HCT116 (cell line): Measurements from ENCODE around the gene NUDT16L1. TPM values are rescaled to one million over a fixed set of nuclear protein-coding genes. Genes with fewer than 3 reads are reported as not detected.

Experiments
- ATAC-seq: fragments of 200-7000 bp; cut with Tn5 transposase; 2 replicates; pipeline ENCODE4 v1.9.1; 2020; ENCODE audit warnings: mild to moderate bottlenecking, moderate library complexity
- BruUV-seq: library from RNA; stranded (reverse); fragments of 400-500 nt; replicated peaks from 2 replicates; lab custom pipeline; 2021; lab: Mats Ljungman, UMichigan
- CTCF ChIA-PET: fragments of 300-600 bp; sonication (Branson Sonifier 250); formaldehyde crosslinking; loops from one replicate; lab custom pipeline; 2021; ENCODE audit warnings: antibody characterized with exemption; lab: Charles Lee
- POLR2A ChIA-PET: fragments of 300-600, 350-600 bp; sonication (Branson Sonifier 250); formaldehyde crosslinking; loops from one replicate; lab custom pipeline; 2021; ENCODE audit warnings: antibody characterized with exemption; lab: Charles Lee
- RAD21 ChIA-PET, 2 experiments: fragments of 300-600 bp; sonication (Branson Sonifier 250); formaldehyde crosslinking; loops; one replicate each; lab custom pipeline; 2023; ENCODE audit warnings: low total read pairs in 2 of 2; ENCODE audit not compliant: uncharacterized antibody in 2 of 2, unreplicated experiment in 2 of 2, low non-redundant PET in 1 of 2; lab: Charles Lee
- DNase-seq: peaks from one replicate; pipeline ENCODE4 v3.0.0-alpha.2; 2010; ENCODE audit warnings: low read depth, low spot score
- H2AFZ ChIP-seq: fragments of 200-600 bp; shearing (Covaris generic), sonication (generic); 2 replicates; pipeline ENCODE4 v1.6.1; 2017; ENCODE audit warnings: low read depth, mixed run types, mixed read lengths, antibody characterized with exemption, low read length; ENCODE audit not compliant: poor library complexity, severe bottlenecking
- H3K27ac ChIP-seq: 2 replicates; pipeline ENCODE4 v1.5.1; 2012; ENCODE audit warnings: low read depth, low read length
- H3K27me3 ChIP-seq: fragments of 200-600 bp; sonication (generic); 2 replicates; pipeline ENCODE4 v1.6.1; 2016; ENCODE audit warnings: mixed run types, low read length, mixed read lengths; ENCODE audit not compliant: insufficient read depth
- H3K36me3 ChIP-seq, 2 experiments: fragments of 200-500 bp in 1 of 2; fragments of 200-600 bp in 1 of 2; sonication (Bioruptor generic) in 1 of 2; sonication (generic) in 1 of 2; 2 replicates each; pipeline versions ENCODE4 v1.5.1 to v1.6.1; 2014 to 2016; ENCODE audit warnings: low read length in 2 of 2, inconsistent platforms in 1 of 2, mixed read lengths in 1 of 2, mixed run types in 1 of 2; ENCODE audit not compliant: insufficient read depth in 2 of 2, control insufficient read depth in 1 of 2
- H3K4me1 ChIP-seq, 2 experiments: fragments of 200-600 bp in 1 of 2; sonication (generic) in 1 of 2; 2 replicates each; pipeline versions ENCODE4 v1.5.1 to v1.6.1; 2012 to 2017; ENCODE audit warnings: low read length in 2 of 2, inconsistent platforms in 1 of 2, mild to moderate bottlenecking in 1 of 2, mixed read lengths in 1 of 2, mixed run types in 1 of 2, moderate library complexity in 1 of 2; ENCODE audit not compliant: insufficient read depth in 2 of 2, control insufficient read depth in 1 of 2
- H3K4me2 ChIP-seq: fragments of 200-600 bp; sonication (generic); 2 replicates; pipeline ENCODE4 v1.6.1; 2017; ENCODE audit warnings: mixed run types, low read length, mixed read lengths
- H3K4me3 ChIP-seq, 2 experiments: fragments of 200-600 bp in 1 of 2; sonication (generic) in 1 of 2; replicated peaks in 1 of 2; 2 replicates each; pipeline ENCODE4 v1.5.1; 2011 to 2016; ENCODE audit warnings: low read length in 2 of 2, control low read depth in 1 of 2, low read depth in 1 of 2, mild to moderate bottlenecking in 1 of 2, mixed read lengths in 1 of 2, mixed run types in 1 of 2
- H3K79me2 ChIP-seq: fragments of 200-600 bp; sonication (generic); 2 replicates; pipeline ENCODE4 v1.6.1; 2017; ENCODE audit warnings: mild to moderate bottlenecking, mixed run types, low read length, moderate library complexity, mixed read lengths; ENCODE audit not compliant: insufficient read depth
- H3K9ac ChIP-seq: fragments of 200-600 bp; sonication (generic); 2 replicates; pipeline ENCODE4 v1.6.1; 2016; ENCODE audit warnings: low read length, mixed read lengths
- H3K9me2 ChIP-seq: fragments of 200-600 bp; sonication (generic), shearing (Covaris generic); 2 replicates; pipeline ENCODE4 v1.6.1; 2017; ENCODE audit warnings: mixed run types, mild to moderate bottlenecking, moderate library complexity; ENCODE audit not compliant: insufficient read depth
- H3K9me3 ChIP-seq, 2 experiments: fragments of 200-500 bp in 1 of 2; fragments of 200-600 bp in 1 of 2; sonication (Bioruptor generic) in 1 of 2; sonication (generic) in 1 of 2; 2 replicates each; pipeline ENCODE4 v1.6.1; 2014 to 2017; ENCODE audit warnings: low read length in 2 of 2, mixed read lengths in 2 of 2, inconsistent platforms in 1 of 2, low read depth in 1 of 2, mild to moderate bottlenecking in 1 of 2, mixed run types in 1 of 2, moderate library complexity in 1 of 2; ENCODE audit not compliant: control insufficient read depth in 1 of 2, insufficient read depth in 1 of 2
- H4K20me1 ChIP-seq: fragments of 200-600 bp; sonication (generic), shearing (Covaris generic); 2 replicates; pipeline ENCODE4 v1.6.1; 2017; ENCODE audit warnings: mixed run types, mild to moderate bottlenecking, moderate library complexity; ENCODE audit not compliant: insufficient read depth
- ELF1 ChIP-seq: IDR thresholded peaks from 2 replicates; pipeline ENCODE4 v1.6.1; 2012; ENCODE audit warnings: low read depth, borderline replicate concordance
- EZH2 ChIP-seq: fragments of 200-600 bp; sonication (generic); IDR thresholded peaks from 2 replicates; pipeline ENCODE4 v1.6.1; 2017; ENCODE audit warnings: antibody characterized with exemption, mixed run types
- POLR2AphosphoS5 ChIP-seq: IDR thresholded peaks from 2 replicates; pipeline ENCODE4 v1.6.1; 2011; ENCODE audit warnings: mild to moderate bottlenecking, low read depth, low read length, moderate library complexity
- RAD21 ChIP-seq: IDR thresholded peaks from 2 replicates; pipeline ENCODE4 v1.6.1; 2012; ENCODE audit warnings: low read depth, mild to moderate bottlenecking
- SRF ChIP-seq: IDR thresholded peaks from 2 replicates; pipeline ENCODE4 v1.6.1; 2012; ENCODE audit warnings: low read depth
- intact Hi-C: fragments of 100-400 bp; cut with micrococcal nuclease; formaldehyde crosslinking; loops from 2 replicates; pipeline ENCODE4 v1.10.0; 2022
- total RNA-seq: library from RNA; stranded (reverse); gene quantifications from one replicate; pipeline ENCODE4 v1.2.1, GENCODE V29; 2021; ENCODE audit not compliant: unreplicated experiment
- TF ChIP-seq, protein P1 (sequence below), 3 experiments: fragments of 200-600 bp in 1 of 3; sonication (generic) in 1 of 3; IDR thresholded peaks in 2 of 3; conservative IDR thresholded peaks in 1 of 3; 2 replicates each; pipeline ENCODE4 v1.5.1; 2012 to 2017; ENCODE audit warnings: low read depth in 2 of 3, low read length in 2 of 3, antibody characterized with exemption in 1 of 3, borderline replicate concordance in 1 of 3, control low read depth in 1 of 3, mild to moderate bottlenecking in 1 of 3, mixed read lengths in 1 of 3, mixed run types in 1 of 3, moderate library complexity in 1 of 3; ENCODE audit not compliant: insufficient read depth in 1 of 3
- TF ChIP-seq, protein P2 (sequence below): IDR thresholded peaks from 2 replicates; pipeline ENCODE4 v1.6.1; 2011; ENCODE audit warnings: mild to moderate bottlenecking, low read length, moderate library complexity; ENCODE audit not compliant: insufficient replicate concordance; ENCODE audit errors: extremely low read depth
- TF ChIP-seq, protein P3 (sequence below): IDR thresholded peaks from 2 replicates; pipeline ENCODE4 v1.6.1; 2012

Gene NUDT16L1
- total RNA-seq, 1 experiment from 2014 or later = 23.4 TPM

- H3K36me3 ChIP-seq = peaks cover 0 to 15% of the 10 kb centered on the region in 2 experiments; a peak in 2 of 4 replicates
Observed at GRCh38 chr16:4655801-4656200, 37.6 kb upstream of the NUDT16L1 start.

More at GRCh38 chr16:4655801-4656200, 37.6 kb upstream of the NUDT16L1 start:
- Histone ChIP-seq H3K27me3 (no peaks in the 10 kb centered on the region), H2AFZ (no peak overlapping the region), H3K9ac (no peak overlapping the region), H3K4me3 (no peak overlapping the region), H3K9me2 (no peaks in the 10 kb centered on the region), H3K4me2 (no peak overlapping the region), H3K4me1 (no peaks in the 10 kb centered on the region), H4K20me1 (no peaks in the 10 kb centered on the region), H3K9me3 (no peaks in the 10 kb centered on the region), H3K79me2 (0 out of 2 replicates have a peak, but pooled peaks cover 3% of the 10 kb centered on the region), H3K27ac (no peak overlapping the region)
- ChIA-PET CTCF (no interaction called here), POLR2A (no interaction called here), RAD21 (no interaction called here)
- BruUV-seq = no TSS peak
- DNase-seq = no peak
- intact Hi-C loops = loop anchor here (10.0 kb wide), 1 partner anchor 141 kb away; no protein-coding TSS in a partner anchor
- no peak for ATAC-seq
- TF ChIP-seq, protein P1, sequence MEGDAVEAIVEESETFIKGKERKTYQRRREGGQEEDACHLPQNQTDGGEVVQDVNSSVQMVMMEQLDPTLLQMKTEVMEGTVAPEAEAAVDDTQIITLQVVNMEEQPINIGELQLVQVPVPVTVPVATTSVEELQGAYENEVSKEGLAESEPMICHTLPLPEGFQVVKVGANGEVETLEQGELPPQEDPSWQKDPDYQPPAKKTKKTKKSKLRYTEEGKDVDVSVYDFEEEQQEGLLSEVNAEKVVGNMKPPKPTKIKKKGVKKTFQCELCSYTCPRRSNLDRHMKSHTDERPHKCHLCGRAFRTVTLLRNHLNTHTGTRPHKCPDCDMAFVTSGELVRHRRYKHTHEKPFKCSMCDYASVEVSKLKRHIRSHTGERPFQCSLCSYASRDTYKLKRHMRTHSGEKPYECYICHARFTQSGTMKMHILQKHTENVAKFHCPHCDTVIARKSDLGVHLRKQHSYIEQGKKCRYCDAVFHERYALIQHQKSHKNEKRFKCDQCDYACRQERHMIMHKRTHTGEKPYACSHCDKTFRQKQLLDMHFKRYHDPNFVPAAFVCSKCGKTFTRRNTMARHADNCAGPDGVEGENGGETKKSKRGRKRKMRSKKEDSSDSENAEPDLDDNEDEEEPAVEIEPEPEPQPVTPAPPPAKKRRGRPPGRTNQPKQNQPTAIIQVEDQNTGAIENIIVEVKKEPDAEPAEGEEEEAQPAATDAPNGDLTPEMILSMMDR (IDR thresholded peaks at IDR 0.05 in 2 of 3, conservative IDR thresholded peaks at IDR 0.05 in 1 of 3; ENCODE audit: borderline replicate concordance in 1 of 3, insufficient read depth in 1 of 3, low read depth in 2 of 3, low read length in 2 of 3) = no peak
- TF ChIP-seq EZH2 (no peak), POLR2AphosphoS5 (no peak), SRF (no peak), ELF1 (no peak), RAD21 (no peak)
- TF ChIP-seq, protein P2, sequence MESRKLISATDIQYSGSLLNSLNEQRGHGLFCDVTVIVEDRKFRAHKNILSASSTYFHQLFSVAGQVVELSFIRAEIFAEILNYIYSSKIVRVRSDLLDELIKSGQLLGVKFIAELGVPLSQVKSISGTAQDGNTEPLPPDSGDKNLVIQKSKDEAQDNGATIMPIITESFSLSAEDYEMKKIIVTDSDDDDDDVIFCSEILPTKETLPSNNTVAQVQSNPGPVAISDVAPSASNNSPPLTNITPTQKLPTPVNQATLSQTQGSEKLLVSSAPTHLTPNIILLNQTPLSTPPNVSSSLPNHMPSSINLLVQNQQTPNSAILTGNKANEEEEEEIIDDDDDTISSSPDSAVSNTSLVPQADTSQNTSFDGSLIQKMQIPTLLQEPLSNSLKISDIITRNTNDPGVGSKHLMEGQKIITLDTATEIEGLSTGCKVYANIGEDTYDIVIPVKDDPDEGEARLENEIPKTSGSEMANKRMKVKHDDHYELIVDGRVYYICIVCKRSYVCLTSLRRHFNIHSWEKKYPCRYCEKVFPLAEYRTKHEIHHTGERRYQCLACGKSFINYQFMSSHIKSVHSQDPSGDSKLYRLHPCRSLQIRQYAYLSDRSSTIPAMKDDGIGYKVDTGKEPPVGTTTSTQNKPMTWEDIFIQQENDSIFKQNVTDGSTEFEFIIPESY = no peak
- TF ChIP-seq, protein P3, sequence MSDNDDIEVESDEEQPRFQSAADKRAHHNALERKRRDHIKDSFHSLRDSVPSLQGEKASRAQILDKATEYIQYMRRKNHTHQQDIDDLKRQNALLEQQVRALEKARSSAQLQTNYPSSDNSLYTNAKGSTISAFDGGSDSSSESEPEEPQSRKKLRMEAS = no peak
